Smooth muscle cell (in vitro differentiated cells): ENCODE data around the gene F9. TPM values are rescaled to one million over a fixed set of nuclear protein-coding genes. Genes with fewer than 3 reads are reported as not detected.

Source experiments
- DNase-seq: peaks from one replicate; lab custom pipeline; 2025; ENCODE audit not compliant: unreplicated experiment; lab: John Stamatoyannopoulos, UW
- H2AFZ ChIP-seq: fragments of 200-600 bp; sonication (generic); 2 replicates; pipeline ENCODE4 v1.6.0; 2016; ENCODE audit warnings: antibody characterized with exemption, low read depth, mild to moderate bottlenecking
- H3F3A ChIP-seq: fragments of 200-600 bp; sonication (generic); 2 replicates; pipeline ENCODE4 v1.6.0; 2017; ENCODE audit warnings: antibody characterized with exemption, low read depth
- H3K27ac ChIP-seq: fragments of 200-600 bp; sonication (generic); 2 replicates; pipeline ENCODE4 v1.5.1; 2016; ENCODE audit warnings: low read depth, mild to moderate bottlenecking
- H3K27me3 ChIP-seq: fragments of 200-600 bp; sonication (generic); 2 replicates; pipeline ENCODE4 v1.6.1; 2016; ENCODE audit warnings: low read depth, mild to moderate bottlenecking
- H3K36me3 ChIP-seq: fragments of 200-600 bp; sonication (generic); 2 replicates; pipeline ENCODE4 v1.5.1; 2016; ENCODE audit warnings: low read depth
- H3K4me1 ChIP-seq: fragments of 200-600 bp; sonication (generic); 2 replicates; pipeline ENCODE4 v1.5.1; 2016; ENCODE audit warnings: low read depth
- H3K4me2 ChIP-seq: fragments of 200-600 bp; sonication (generic); 2 replicates; pipeline ENCODE4 v1.6.0; 2016; ENCODE audit warnings: mild to moderate bottlenecking
- H3K4me3 ChIP-seq: fragments of 200-600 bp; sonication (generic); 2 replicates; pipeline ENCODE4 v1.5.1; 2016; ENCODE audit warnings: mild to moderate bottlenecking
- H3K79me2 ChIP-seq: fragments of 200-600 bp; sonication (generic); 2 replicates; pipeline ENCODE4 v1.6.0; 2016; ENCODE audit warnings: low read depth, mild to moderate bottlenecking
- H3K9ac ChIP-seq: fragments of 200-600 bp; sonication (generic); 2 replicates; pipeline ENCODE4 v1.6.0; 2016; ENCODE audit warnings: low read depth
- H3K9me3 ChIP-seq: fragments of 200-600 bp; sonication (generic); replicated peaks from 2 replicates; pipeline ENCODE4 v1.5.1; 2016; ENCODE audit warnings: low read depth
- H4K20me1 ChIP-seq: fragments of 200-600 bp; sonication (generic); 2 replicates; pipeline ENCODE4 v1.6.0; 2016; ENCODE audit warnings: low read depth
- WGBS: methylation state at CpG from one replicate; pipeline ENCODE4 v1.1.7; 2016; ENCODE audit warnings: low lambda C conversion rate; 5-methylcytosine and 5-hydroxymethylcytosine counted together
- polyA plus RNA-seq: library from polyadenylated mRNA; unstranded; fragments of >200 nt; fragmentation: Nextera tagmentation; extraction: Ambion mirVana; gene quantifications from 2 replicates; pipeline ENCODE4 v1.2.1, GENCODE V29; 2016
- total RNA-seq: library from RNA; depleted of rRNA; stranded (reverse); fragments of >200 nt; gene quantifications from 2 replicates; pipeline ENCODE4 v1.2.3, GENCODE V29; 2014
- TF ChIP-seq, protein P1 (sequence below): fragments of 200-600 bp; sonication (generic); IDR thresholded peaks from 2 replicates; pipeline ENCODE4 v1.5.1; 2017; ENCODE audit warnings: borderline replicate concordance, mild to moderate bottlenecking, antibody characterized with exemption; ENCODE audit not compliant: insufficient read depth, poor library complexity, severe bottlenecking

F9 gene
- total and polyA plus RNA-seq, 2 experiments from 2014 or later = not detected

GRCh38 chrX:139600105-139600504 lies 69.6 kb downstream of the F9 start:
- H3K27me3 ChIP-seq = no peaks in the 10 kb centered on the region
- no peak overlapping the region for H3K27ac ChIP-seq
- no peaks in the 10 kb centered on the region for H3K4me1 ChIP-seq
- TF ChIP-seq, protein P1, sequence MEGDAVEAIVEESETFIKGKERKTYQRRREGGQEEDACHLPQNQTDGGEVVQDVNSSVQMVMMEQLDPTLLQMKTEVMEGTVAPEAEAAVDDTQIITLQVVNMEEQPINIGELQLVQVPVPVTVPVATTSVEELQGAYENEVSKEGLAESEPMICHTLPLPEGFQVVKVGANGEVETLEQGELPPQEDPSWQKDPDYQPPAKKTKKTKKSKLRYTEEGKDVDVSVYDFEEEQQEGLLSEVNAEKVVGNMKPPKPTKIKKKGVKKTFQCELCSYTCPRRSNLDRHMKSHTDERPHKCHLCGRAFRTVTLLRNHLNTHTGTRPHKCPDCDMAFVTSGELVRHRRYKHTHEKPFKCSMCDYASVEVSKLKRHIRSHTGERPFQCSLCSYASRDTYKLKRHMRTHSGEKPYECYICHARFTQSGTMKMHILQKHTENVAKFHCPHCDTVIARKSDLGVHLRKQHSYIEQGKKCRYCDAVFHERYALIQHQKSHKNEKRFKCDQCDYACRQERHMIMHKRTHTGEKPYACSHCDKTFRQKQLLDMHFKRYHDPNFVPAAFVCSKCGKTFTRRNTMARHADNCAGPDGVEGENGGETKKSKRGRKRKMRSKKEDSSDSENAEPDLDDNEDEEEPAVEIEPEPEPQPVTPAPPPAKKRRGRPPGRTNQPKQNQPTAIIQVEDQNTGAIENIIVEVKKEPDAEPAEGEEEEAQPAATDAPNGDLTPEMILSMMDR = no peak
- no peak overlapping the region for H2AFZ ChIP-seq
- no peak overlapping the region for H3K9ac ChIP-seq
- no peaks in the 10 kb centered on the region for H3F3A ChIP-seq
- H4K20me1 ChIP-seq = no peaks in the 10 kb centered on the region
- no peak for DNase-seq
- no peaks in the 10 kb centered on the region for H3K9me3 ChIP-seq
- no peaks in the 10 kb centered on the region for H3K79me2 ChIP-seq
- no peak overlapping the region for H3K4me2 ChIP-seq
- no peak overlapping the region for H3K4me3 ChIP-seq
- WGBS = 75% methylated on average over 1 of the region's 1 CpG
- no peaks in the 10 kb centered on the region for H3K36me3 ChIP-seq

Other genes starting within 250 kb of the F9 start
- 0.18 and 0.22 TPM in 2 replicates for gene MCF2, start 177.4 kb downstream of the F9 start, total RNA-seq
- not detected in 2 replicates for gene MCF2, start 177.4 kb downstream of the F9 start, polyA plus RNA-seq